Sigmoid colon (tissue), 7 donors: ENCODE measurements around the gene ATG101. TPM values are rescaled to one million over a fixed set of nuclear protein-coding genes. Genes with fewer than 3 reads are reported as not detected.

Source experiments
- DNase-seq: peaks from one replicate; pipeline ENCODE4 v3.0.0-alpha.2; 2019
- H3K27ac ChIP-seq, 4 donors: fragments of 200-600 bp; sonication (generic); one replicate each; pipeline ENCODE4 v1.5.1; 2016 to 2019; ENCODE audit warnings: mild to moderate bottlenecking in 1 of 4
- H3K27me3 ChIP-seq, 3 donors: fragments of 200-600 bp; sonication (generic); one replicate each; pipeline ENCODE4 v1.5.1; 2019; ENCODE audit warnings: mild to moderate bottlenecking in 1 of 3
- H3K36me3 ChIP-seq, 4 donors: fragments of 200-600 bp; sonication (generic); one replicate each; pipeline ENCODE4 v1.5.1; 2016 to 2019
- H3K4me1 ChIP-seq, 4 donors: fragments of 200-600 bp; sonication (generic); one replicate each; pipeline ENCODE4 v1.5.1; 2017 to 2019
- H3K4me3 ChIP-seq, 4 donors: fragments of 200-600 bp; sonication (generic); one replicate each; pipeline ENCODE4 v1.5.1; 2017 to 2019; ENCODE audit warnings: mild to moderate bottlenecking in 2 of 4, moderate library complexity in 1 of 4
- H3K9me3 ChIP-seq, 4 donors: fragments of 200-600 bp in 3 of 4; sonication (generic) in 3 of 4; one replicate each; pipeline versions ENCODE4 v1.5.1 to v1.6.1; 2013 to 2019
- CTCF ChIP-seq, 4 experiments: fragments of 450-650 bp in 3 of 4; fragments of 200-600 bp in 1 of 4; IDR thresholded peaks; one replicate each; pipeline ENCODE4 v1.5.1; 2016 to 2019; ENCODE audit warnings: antibody characterized with exemption in 4 of 4, mild to moderate bottlenecking in 3 of 4, moderate library complexity in 2 of 4
- EP300 ChIP-seq, 4 donors: sonication (generic); formaldehyde crosslinking; IDR thresholded peaks; one replicate each; pipeline ENCODE4 v1.6.1; 2017; ENCODE audit warnings: antibody characterized with exemption in 4 of 4
- POLR2A ChIP-seq, 2 donors: fragments of 450-650 bp; IDR thresholded peaks; one replicate each; pipeline ENCODE4 v1.6.1; 2016; ENCODE audit warnings: antibody characterized with exemption in 2 of 2, mild to moderate bottlenecking in 2 of 2, moderate library complexity in 2 of 2
- POLR2AphosphoS5 ChIP-seq, 4 donors: sonication (generic); formaldehyde crosslinking; IDR thresholded peaks; one replicate each; pipeline ENCODE4 v1.6.1; 2017; ENCODE audit warnings: antibody characterized with exemption in 4 of 4
- WGBS, 2 donors: extraction: QIAGEN DNeasy Blood & Tissue Kit; methylation state at CpG; one replicate each; pipeline ENCODE4 v1.1.7; 2013; 5-methylcytosine and 5-hydroxymethylcytosine counted together
- intact Hi-C: fragments of 100-400 bp; cut with DNase I; formaldehyde crosslinking; loops from one replicate; pipeline ENCODE4 v1.15.1; 2023
- polyA plus RNA-seq, 3 donors: library from polyadenylated mRNA; stranded (reverse); fragments of 200-250 nt; gene quantifications; one replicate each; pipeline ENCODE4 v1.2.3, GENCODE V29; 2013
- total RNA-seq, 4 donors: library from RNA; depleted of rRNA; stranded (reverse); fragments of >200 nt; gene quantifications; one replicate each; pipeline ENCODE4 v1.1.0, GENCODE V29; 2016
- donor health status: healthy with polysubstance abuse.
- donor health status: Bipolar disorder and iron deficiency.
- donor health status: healthy.

The ATG101 gene
- total RNA-seq (10 to 100 TPM; 30.2 to 48.7 (median 38.2) TPM), polyA plus RNA-seq (10 to 100 TPM; 58.9 to 64.5 (median 61.7) TPM)

GRCh38 chr12:52069327-52070184 lies at the start of gene ATG101:
Gene ATG101, plus strand, starts transcription at chr12:52069978. Its CDS starts 3,673 bp downstream, at chr12:52073651.
- TF ChIP-seq EP300 (IDR thresholded peaks at IDR 0.05) (peak in 1 of 4 donors; percentile 46), POLR2AphosphoS5 (IDR thresholded peaks at IDR 0.05) (peak; percentile 72 to 93 (median 90)), POLR2A (IDR thresholded peaks at IDR 0.05) (peak; percentile 71 to 77), CTCF (IDR thresholded peaks at IDR 0.05) (peak; percentile 31 to 55 (median 42))
- Histone ChIP-seq H3K27ac (peak within 1 kb of the TSS; percentile 87 to 92 (median 89)), H3K27me3 (no peaks in the 10 kb centered on the region), H3K4me3 (peak within 1 kb of the TSS; percentile 80 to 97 (median 88)), H3K9me3 (no peaks in the 10 kb centered on the region), H3K36me3 (peaks cover 0 to 17% (median 12%) of the 10 kb centered on the region in 4 donors), H3K4me1 (peaks cover 0 to 35% (median 18%) of the 10 kb centered on the region in 4 donors)
- peak; percentile 96 for DNase-seq
- WGBS, 2 donors: 1% methylated on average over 60 of the region's 60 CpGs
- intact Hi-C loops: loop anchor here (1.0 to 2.0 kb wide), 2 partner anchors 37 to 44 kb away; no protein-coding TSS in a partner anchor

- H3K9me3 ChIP-seq: no peaks in the 10 kb centered on the region
- no peak for TF ChIP-seq POLR2A (IDR thresholded peaks at IDR 0.05)
- peak; percentile 5 to 37 (median 32) for TF ChIP-seq CTCF (IDR thresholded peaks at IDR 0.05)
- no peaks in the 10 kb centered on the region for H3K36me3 ChIP-seq
- DNase-seq: peak; percentile 78
- no peak overlapping the region for H3K4me3 ChIP-seq
- WGBS, 2 donors: 29% methylated on average over 9 of the region's 9 CpGs
- H3K27ac ChIP-seq: no peak overlapping the region
- intact Hi-C loops: loop anchor here (10.0 kb wide), 1 partner anchor 254 kb away; the partner anchor contains the start of gene KRT86
- no peaks in the 10 kb centered on the region for H3K27me3 ChIP-seq
- H3K4me1 ChIP-seq: peaks cover 0 to 31% (median 28%) of the 10 kb centered on the region in 4 donors
Observed at GRCh38 chr12:52020539-52021336, 49.0 kb upstream of the ATG101 start.

DNA sequence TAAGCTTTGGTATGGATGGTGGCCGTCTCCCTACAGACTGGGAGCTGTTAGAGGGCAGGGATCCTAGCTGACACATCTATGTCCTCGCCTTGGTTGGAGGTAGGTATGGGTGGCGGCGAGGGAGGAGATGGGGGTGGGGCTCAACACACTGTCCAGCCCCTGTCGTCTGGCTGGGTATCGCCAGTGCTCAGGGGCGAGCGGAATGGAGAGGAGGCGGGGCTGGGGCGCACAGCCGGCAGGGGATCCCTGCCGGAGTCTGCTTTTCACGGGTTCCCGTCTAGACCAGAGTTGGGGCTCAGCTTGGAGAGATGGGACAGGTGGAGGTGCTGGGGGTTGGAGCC lies 47.0 kb upstream of the ATG101 start:
- intact Hi-C loops: loop anchor here (1.0 to 10.0 kb wide), 3 partner anchors 19 to 252 kb away; partner anchors contain the start of gene KRT86
- Histone ChIP-seq H3K36me3 (no peaks in the 10 kb centered on the region), H3K4me3 (peak overlapping the region; percentile 40 to 61 (median 54))

More for the DNA sequence above, 47.0 kb upstream of the ATG101 start:
- 5 to 13% methylated on average over 14 of the region's 14 CpGs for WGBS, 2 donors
- H3K27me3 ChIP-seq: no peaks in the 10 kb centered on the region
- H3K27ac ChIP-seq: peak overlapping the region in 2 of 4 donors; percentile 41 to 90
- H3K4me1 ChIP-seq: peaks cover 0 to 49% (median 47%) of the 10 kb centered on the region in 4 donors
- no peaks in the 10 kb centered on the region for H3K9me3 ChIP-seq
- TF ChIP-seq EP300 (IDR thresholded peaks at IDR 0.05) (no peak), POLR2A (IDR thresholded peaks at IDR 0.05) (no peak), CTCF (IDR thresholded peaks at IDR 0.05) (peak in 1 of 4 experiments; percentile 11)
- DNase-seq: peak; percentile 70
